ENCODE data around the gene RIPK4. TPM values are rescaled to one million over a fixed set of nuclear protein-coding genes. Genes with fewer than 3 reads are reported as not detected.
"Not testable (repeated sequence)": the region's sequence is repeated elsewhere in the genome, so short reads cannot be mapped to it uniquely, and the experiment has no call there.

RIPK4 gene
- total and polyA plus RNA-seq, 4 donors: 4.7 to 22.6 (median 8.5) TPM

- whole genome bisulfite sequencing: 51% methylated on average over 2 of the region's 2 CpGs
- Histone ChIP-seq H3K27ac (ENCODE audit: low read depth in 1 of 2, low read length in 2 of 2) (no peak overlapping the region), H3K9me3 (ENCODE audit: control insufficient read depth in 4 of 4, low read length in 3 of 4) (no peaks in the 10 kb centered on the region), H3K4me1 (ENCODE audit: control insufficient read depth in 4 of 4, insufficient read depth in 4 of 4, low read length in 3 of 4) (no peaks in the 10 kb centered on the region), H3K36me3 (ENCODE audit: control insufficient read depth in 4 of 4, insufficient read depth in 3 of 4, low read depth in 1 of 4, low read length in 3 of 4) (no peaks in the 10 kb centered on the region), H3K27me3 (ENCODE audit: control insufficient read depth in 4 of 4, insufficient read depth in 4 of 4, low read length in 3 of 4) (peaks cover 0 to 2% (median 0%) of the 10 kb centered on the region in 4 donors), H3K9ac (ENCODE audit: low read depth in 1 of 2, low read length in 2 of 2) (no peak overlapping the region), H3K4me3 (ENCODE audit: low read depth in 1 of 3, low read length in 3 of 3) (no peak overlapping the region)
- no peak for DNase-seq (ENCODE audit: low spot score)
- TF ChIP-seq RAD21 (IDR thresholded peaks at IDR 0.05) (no peak), ATF3 (IDR thresholded peaks at IDR 0.05) (no peak), EGR1 (IDR thresholded peaks at IDR 0.05; ENCODE audit: low read depth in 2 of 2) (no peak), HNF4G (IDR thresholded peaks at IDR 0.05) (no peak), FOXA2 (IDR thresholded peaks at IDR 0.05) (no peak)
Measured at GRCh38 chr21:41695513-41695912, 71.3 kb downstream of the RIPK4 start.

- not testable (repeated sequence) for H3K27ac ChIP-seq (ENCODE audit: low read depth in 1 of 2, low read length in 2 of 2); H3K4me3 ChIP-seq (ENCODE audit: low read depth in 1 of 3, low read length in 3 of 3); H3K27me3 ChIP-seq (ENCODE audit: control insufficient read depth in 4 of 4, insufficient read depth in 4 of 4, low read length in 3 of 4); DNase-seq (ENCODE audit: low spot score); H3K4me1 ChIP-seq (ENCODE audit: control insufficient read depth in 4 of 4, insufficient read depth in 4 of 4, low read length in 3 of 4); H3K9ac ChIP-seq (ENCODE audit: low read depth in 1 of 2, low read length in 2 of 2); H3K36me3 ChIP-seq (ENCODE audit: control insufficient read depth in 4 of 4, insufficient read depth in 3 of 4, low read depth in 1 of 4, low read length in 3 of 4); H3K9me3 ChIP-seq (ENCODE audit: control insufficient read depth in 4 of 4, low read length in 3 of 4)
- WGBS: 84% methylated on average over 4 of the region's 4 CpGs
Measured at GRCh38 chr21:41694042-41694441, 72.8 kb downstream of the RIPK4 start.

- no peaks in the 10 kb centered on the region for H3K9me3 ChIP-seq (ENCODE audit: control insufficient read depth in 4 of 4, low read length in 3 of 4)
- no peak overlapping the region for H3K4me3 ChIP-seq (ENCODE audit: low read depth in 1 of 3, low read length in 3 of 3)
- no peak overlapping the region for H3K9ac ChIP-seq (ENCODE audit: low read depth in 1 of 2, low read length in 2 of 2)
- 88% methylated on average over 10 of the region's 10 CpGs for WGBS
- no peak for DNase-seq (ENCODE audit: low spot score)
- H3K4me1 ChIP-seq (ENCODE audit: control insufficient read depth in 4 of 4, insufficient read depth in 4 of 4, low read length in 3 of 4): no peaks in the 10 kb centered on the region
- peaks cover 0 to 2% (median 0%) of the 10 kb centered on the region in 4 donors for H3K27me3 ChIP-seq (ENCODE audit: control insufficient read depth in 4 of 4, insufficient read depth in 4 of 4, low read length in 3 of 4)
- no peaks in the 10 kb centered on the region for H3K36me3 ChIP-seq (ENCODE audit: control insufficient read depth in 4 of 4, insufficient read depth in 3 of 4, low read depth in 1 of 4, low read length in 3 of 4)
- TF ChIP-seq FOXA1 (IDR thresholded peaks at IDR 0.05) (no peak), YY1 (IDR thresholded peaks at IDR 0.05) (no peak), ZBTB33 (IDR thresholded peaks at IDR 0.05) (no peak), JUND (IDR thresholded peaks at IDR 0.05) (no peak), REST (IDR thresholded peaks at IDR 0.05) (no peak), GABPA (IDR thresholded peaks at IDR 0.05 in 1 of 2, conservative IDR thresholded peaks at IDR 0.05 in 1 of 2) (no peak), MAX (IDR thresholded peaks at IDR 0.05) (no peak), NR2F2 (IDR thresholded peaks at IDR 0.05) (no peak), EGR1 (IDR thresholded peaks at IDR 0.05; ENCODE audit: low read depth in 2 of 2) (no peak), HNF4G (IDR thresholded peaks at IDR 0.05) (no peak)
- no peak overlapping the region for H3K27ac ChIP-seq (ENCODE audit: low read depth in 1 of 2, low read length in 2 of 2)
Measured at GRCh38 chr21:41692185-41692565, 74.7 kb downstream of the RIPK4 start.
